CD4-positive, alpha-beta T cell treated with Interleukin-15 for 4 hours (primary cell): Measurements from ENCODE around the gene SPATA13.
A peak's percentile ranks its signal among the peaks of the same experiment; 100 is the strongest.
"Not testable (repeated sequence)": the region's sequence is repeated elsewhere in the genome, so short reads cannot be mapped to it uniquely, and the experiment has no call there.

Experiments
- DNase-seq: peaks from one replicate; pipeline ENCODE4 v3.0.0-alpha.2; 2020; ENCODE audit warnings: low spot score

SPATA13 gene

GRCh38 chr13:24196593-24197197, 36.2 kb downstream of the SPATA13 start:
- DNase-seq = no peak

- no peak for DNase-seq
Observed at GRCh38 chr13:24199016-24199415, 38.5 kb downstream of the SPATA13 start.

- DNase-seq = no peak
Observed at GRCh38 chr13:24202215-24202614, 41.7 kb downstream of the SPATA13 start.

GRCh38 chr13:24203273-24203672, 42.8 kb downstream of the SPATA13 start:
- no peak for DNase-seq

GRCh38 chr13:24203811-24204210, 43.3 kb downstream of the SPATA13 start:
- peak; percentile 24 for DNase-seq

- DNase-seq = not testable (repeated sequence)
Observed at GRCh38 chr13:24205076-24205475, 44.6 kb downstream of the SPATA13 start.

GRCh38 chr13:24207841-24208667, 47.5 kb downstream of the SPATA13 start:
- DNase-seq = no peak

- DNase-seq = no peak
Observed at GRCh38 chr13:24209138-24209537, 48.6 kb downstream of the SPATA13 start.

GRCh38 chr13:24212254-24212653, 51.7 kb downstream of the SPATA13 start:
- DNase-seq = no peak

GRCh38 chr13:24212674-24213073, 52.2 kb downstream of the SPATA13 start:
- DNase-seq = no peak

GRCh38 chr13:24213932-24214331, 53.4 kb downstream of the SPATA13 start:
- DNase-seq = no peak

GRCh38 chr13:24214528-24214927, 54.0 kb downstream of the SPATA13 start:
- no peak for DNase-seq

- DNase-seq = no peak
Observed at GRCh38 chr13:24215126-24215525, 54.6 kb downstream of the SPATA13 start.

GRCh38 chr13:24215732-24216131, 55.2 kb downstream of the SPATA13 start:
- DNase-seq = no peak

- DNase-seq = no peak
Observed at GRCh38 chr13:24216176-24216575, 55.7 kb downstream of the SPATA13 start.

- not testable (repeated sequence) for DNase-seq
Observed at GRCh38 chr13:24216779-24217178, 56.3 kb downstream of the SPATA13 start.

- DNase-seq = no peak
Observed at GRCh38 chr13:24217601-24218281, 57.2 kb downstream of the SPATA13 start.

- DNase-seq = no peak
Observed at GRCh38 chr13:24218338-24218737, 57.8 kb downstream of the SPATA13 start.

- no peak for DNase-seq
Observed at GRCh38 chr13:24218977-24219376, 58.5 kb downstream of the SPATA13 start.

GRCh38 chr13:24220086-24220703, 59.7 kb downstream of the SPATA13 start:
- DNase-seq = peak; percentile 80

- DNase-seq = no peak
Observed at GRCh38 chr13:24221007-24221406, 60.5 kb downstream of the SPATA13 start.

- DNase-seq = no peak
Observed at GRCh38 chr13:24222756-24223155, 62.2 kb downstream of the SPATA13 start.
